DND-41 (cell line): ENCODE results near the gene NRXN2.

ENCODE experiments used
- CTCF ChIP-seq: IDR thresholded peaks from 2 replicates; pipeline ENCODE4 v1.5.1; 2012; ENCODE audit warnings: borderline replicate concordance, low read length, moderate library complexity, mild to moderate bottlenecking; ENCODE audit not compliant: poor library complexity, severe bottlenecking; ENCODE audit errors: extremely low read depth
- EZH2 ChIP-seq: IDR thresholded peaks from 3 replicates; pipeline ENCODE4 v1.6.1; 2012; ENCODE audit warnings: borderline replicate concordance, low read depth, mild to moderate bottlenecking, moderate library complexity, low read length, inconsistent platforms; ENCODE audit not compliant: severe bottlenecking

DNA sequence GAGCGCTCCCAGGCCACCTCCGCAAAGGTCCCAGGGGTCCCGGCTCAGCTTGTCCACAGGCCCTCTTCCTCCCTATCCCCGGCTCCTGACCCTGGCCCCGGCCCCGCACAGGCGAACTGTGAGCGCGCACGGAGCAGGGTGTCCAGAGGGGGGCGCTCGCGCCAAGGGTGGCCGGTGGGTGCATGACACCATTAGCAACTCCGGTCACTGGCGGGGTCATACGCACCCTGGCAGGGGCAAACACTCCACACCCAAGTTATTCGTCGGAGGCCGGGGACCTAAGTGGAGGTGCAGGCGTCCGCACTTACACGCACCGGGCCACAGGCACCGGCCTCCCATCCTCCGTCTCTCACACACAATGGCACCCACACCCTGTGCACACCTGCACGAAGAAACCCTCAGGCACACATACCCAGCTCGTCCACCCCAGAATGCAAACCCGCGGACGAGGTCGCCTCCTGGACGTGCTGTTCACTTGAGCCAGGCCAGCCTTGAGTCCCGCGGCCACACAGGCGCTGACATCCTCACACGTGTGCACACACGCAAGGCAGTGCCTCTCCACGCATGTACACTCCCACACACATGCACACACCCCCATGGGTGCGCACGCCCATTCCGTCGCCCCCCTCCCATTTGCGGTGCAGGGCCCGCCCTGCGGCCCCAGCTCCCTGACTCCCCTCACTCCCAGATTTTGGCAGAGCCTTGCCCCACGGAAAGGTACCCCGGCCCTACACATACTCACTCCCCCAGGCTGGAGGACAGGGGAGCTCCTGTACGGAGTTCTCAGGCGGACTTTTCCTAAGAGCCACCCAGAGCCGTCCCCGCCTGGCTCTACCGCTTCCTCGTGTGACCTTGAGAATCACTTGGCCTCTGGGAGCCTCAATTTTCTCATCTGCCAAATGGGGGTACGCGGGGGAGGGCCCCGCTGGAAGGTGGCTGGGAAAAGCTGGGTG, 20.9 kb upstream of the NRXN2 start, which contains the start of gene RASGRP2:
- TF ChIP-seq CTCF (peak; percentile 69), EZH2 (no peak)
